Activated CD4-positive, CD25-positive, alpha-beta regulatory T cell treated with anti-CD3 and anti-CD28 coated beads, Interleukin-2, amount 50 U/mL, for 72 hours (primary cell): Measurements from ENCODE around the gene ADH6.
"Not testable (repeated sequence)": the region's sequence is repeated elsewhere in the genome, so short reads cannot be mapped to it uniquely, and the experiment has no call there.

Experiments used
- DNase-seq: peaks from one replicate; pipeline ENCODE4 v3.0.0; 2021

ADH6 gene

GRCh38 chr4:99219072-99219471 lies at the start of gene ADH6:
ADH6 (minus strand) TSS chr4:99219246; CDS start chr4:99219152, 94 bp downstream.
- no peak for DNase-seq

- DNase-seq, result no peak
These were observed 45.9 kb upstream of the ADH6 start for GRCh38 chr4:99264927-99265326.

GRCh38 chr4:99252746-99253145 lies 33.7 kb upstream of the ADH6 start:
- no peak for DNase-seq

GRCh38 chr4:99248714-99249113 lies 29.7 kb upstream of the ADH6 start:
- no peak for DNase-seq

- DNase-seq, result no peak
These were observed 16.9 kb upstream of the ADH6 start for GRCh38 chr4:99235955-99236354.

- no peak for DNase-seq
These were observed 15.4 kb upstream of the ADH6 start for GRCh38 chr4:99234331-99235010.

- DNase-seq, result not testable (repeated sequence)
These were observed 14.4 kb upstream of the ADH6 start for GRCh38 chr4:99233397-99233796.

- not testable (repeated sequence) for DNase-seq
These were observed 9.7 kb upstream of the ADH6 start for GRCh38 chr4:99228706-99229105.

GRCh38 chr4:99227646-99228045 lies 8.6 kb upstream of the ADH6 start:
- DNase-seq, result not testable (repeated sequence)

- DNase-seq, result no peak
These were observed 2.9 kb upstream of the ADH6 start for GRCh38 chr4:99221980-99222379.

GRCh38 chr4:99219479-99219878 lies 433 bp upstream of the ADH6 start:
- DNase-seq, result no peak

- no peak for DNase-seq
These were observed 3.5 kb downstream of the ADH6 start for GRCh38 chr4:99215521-99215920.

- no peak for DNase-seq
These were observed 8.3 kb downstream of the ADH6 start for GRCh38 chr4:99210789-99211188.

GRCh38 chr4:99209671-99210070 lies 9.4 kb downstream of the ADH6 start:
- no peak for DNase-seq

GRCh38 chr4:99208719-99209075 lies 10.3 kb downstream of the ADH6 start:
- no peak for DNase-seq

- no peak for DNase-seq
These were observed 10.9 kb downstream of the ADH6 start for GRCh38 chr4:99207911-99208718.

- no peak for DNase-seq
These were observed 11.8 kb downstream of the ADH6 start for GRCh38 chr4:99207069-99207743.

- no peak for DNase-seq
These were observed 13.7 kb downstream of the ADH6 start for GRCh38 chr4:99205153-99205979.

GRCh38 chr4:99202536-99202935 lies 16.5 kb downstream of the ADH6 start:
- no peak for DNase-seq

- no peak for DNase-seq
These were observed 17.0 kb downstream of the ADH6 start for GRCh38 chr4:99202094-99202493.

GRCh38 chr4:99201690-99202089 lies 17.4 kb downstream of the ADH6 start:
- DNase-seq, result no peak

GRCh38 chr4:99200138-99200537 lies 18.9 kb downstream of the ADH6 start:
- DNase-seq, result no peak

GRCh38 chr4:99190336-99190735 lies 28.7 kb downstream of the ADH6 start:
- no peak for DNase-seq
